ENCODE data around the gene YIPF1.

The YIPF1 gene

DNA sequence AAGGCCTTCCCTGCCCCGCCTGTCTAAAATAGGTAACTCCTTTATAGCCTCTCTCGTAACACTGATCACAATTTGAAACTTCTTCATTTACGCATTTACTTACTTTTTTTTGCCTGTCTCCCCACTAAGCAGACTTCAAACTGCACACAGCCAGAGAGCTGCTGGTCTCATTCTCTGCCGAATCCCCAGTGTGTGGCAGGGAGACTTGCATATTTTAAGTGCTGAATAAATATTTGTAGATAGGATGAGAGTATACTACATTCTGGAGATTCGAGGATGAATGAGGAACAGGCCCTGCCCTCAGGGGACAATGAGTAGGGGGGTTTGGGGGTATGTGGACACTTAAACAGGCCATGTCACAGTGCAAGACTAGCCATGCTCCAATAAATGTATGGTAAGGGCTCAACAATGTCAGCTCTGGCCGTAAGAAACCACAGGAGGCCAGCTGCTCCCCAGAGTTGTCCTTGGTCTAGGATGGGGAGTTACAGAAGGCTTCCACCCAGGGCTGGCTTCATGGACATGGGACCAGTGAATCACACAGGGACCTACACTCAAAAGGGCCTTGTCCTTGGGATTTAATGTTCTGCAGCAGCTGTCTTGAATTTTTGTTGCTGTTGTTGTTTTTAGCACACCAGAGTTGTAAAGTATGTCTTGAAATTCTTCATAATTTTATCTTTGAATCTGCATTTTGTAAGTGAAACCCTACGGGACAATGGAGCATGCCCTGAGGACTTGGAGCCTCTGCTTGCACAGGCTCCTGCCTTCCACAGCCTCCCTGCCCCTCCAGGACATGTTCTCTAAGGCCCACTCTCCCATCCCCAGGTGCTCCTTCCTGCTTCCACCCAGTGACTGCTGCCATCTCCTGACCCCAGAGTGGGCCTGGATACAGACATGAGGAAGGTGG lies 12.9 kb upstream of the YIPF1 start:
- Histone ChIP-seq H3K36me3 (replicated peaks; ENCODE audit: low read depth, low read length) (no peaks in the 10 kb centered on the region), H2AFZ (ENCODE audit: low read depth, low read length) (no peak overlapping the region), H3K4me1 (ENCODE audit: low read length) (no peaks in the 10 kb centered on the region), H3K4me2 (ENCODE audit: low read length) (no peak overlapping the region), H3K4me3 (ENCODE audit: low read length) (no peak overlapping the region), H4K20me1 (ENCODE audit: insufficient read depth, low read length) (no peaks in the 10 kb centered on the region), H3K27ac (ENCODE audit: low read length) (no peak overlapping the region), H3K9me3 (ENCODE audit: insufficient read depth, low read length) (no peaks in the 10 kb centered on the region), H3K27me3 (ENCODE audit: low read depth, low read length) (no peaks in the 10 kb centered on the region), H3K9ac (ENCODE audit: low read length) (no peak overlapping the region), H3K79me2 (ENCODE audit: low read length) (no peaks in the 10 kb centered on the region)
- TF ChIP-seq EZH2phosphoT487 (IDR thresholded peaks at IDR 0.05; ENCODE audit: low read depth): no peak
- TF ChIP-seq, protein P1, sequence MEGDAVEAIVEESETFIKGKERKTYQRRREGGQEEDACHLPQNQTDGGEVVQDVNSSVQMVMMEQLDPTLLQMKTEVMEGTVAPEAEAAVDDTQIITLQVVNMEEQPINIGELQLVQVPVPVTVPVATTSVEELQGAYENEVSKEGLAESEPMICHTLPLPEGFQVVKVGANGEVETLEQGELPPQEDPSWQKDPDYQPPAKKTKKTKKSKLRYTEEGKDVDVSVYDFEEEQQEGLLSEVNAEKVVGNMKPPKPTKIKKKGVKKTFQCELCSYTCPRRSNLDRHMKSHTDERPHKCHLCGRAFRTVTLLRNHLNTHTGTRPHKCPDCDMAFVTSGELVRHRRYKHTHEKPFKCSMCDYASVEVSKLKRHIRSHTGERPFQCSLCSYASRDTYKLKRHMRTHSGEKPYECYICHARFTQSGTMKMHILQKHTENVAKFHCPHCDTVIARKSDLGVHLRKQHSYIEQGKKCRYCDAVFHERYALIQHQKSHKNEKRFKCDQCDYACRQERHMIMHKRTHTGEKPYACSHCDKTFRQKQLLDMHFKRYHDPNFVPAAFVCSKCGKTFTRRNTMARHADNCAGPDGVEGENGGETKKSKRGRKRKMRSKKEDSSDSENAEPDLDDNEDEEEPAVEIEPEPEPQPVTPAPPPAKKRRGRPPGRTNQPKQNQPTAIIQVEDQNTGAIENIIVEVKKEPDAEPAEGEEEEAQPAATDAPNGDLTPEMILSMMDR (IDR thresholded peaks at IDR 0.05; ENCODE audit: low read depth, low read length): no peak

DNA sequence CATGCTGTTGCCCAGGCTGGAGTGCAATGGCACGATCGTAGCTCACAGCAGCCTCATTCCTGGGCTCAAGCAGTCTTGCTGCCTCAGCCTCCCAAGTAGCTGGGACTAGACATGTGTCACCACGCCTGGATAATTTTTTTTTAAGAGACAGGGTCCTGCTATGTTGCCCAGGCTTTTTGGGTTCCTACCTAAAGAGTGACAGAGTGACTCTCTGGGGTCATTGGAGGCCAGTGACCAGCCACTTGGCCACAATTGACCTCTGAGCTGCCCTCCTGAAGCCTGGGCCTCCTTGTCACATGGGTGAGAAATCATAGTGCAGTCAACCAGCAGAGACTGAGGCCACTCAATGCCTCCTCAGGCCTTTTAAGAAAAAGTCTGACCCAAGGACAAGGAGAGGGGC lies 10.1 kb upstream of the YIPF1 start:
- Histone ChIP-seq H2AFZ (ENCODE audit: low read depth, low read length) (no peak overlapping the region), H3K4me3 (ENCODE audit: low read length) (no peak overlapping the region), H3K9ac (ENCODE audit: low read length) (no peak overlapping the region), H3K4me1 (ENCODE audit: low read length) (no peaks in the 10 kb centered on the region), H3K4me2 (ENCODE audit: low read length) (no peak overlapping the region), H3K79me2 (ENCODE audit: low read length) (no peaks in the 10 kb centered on the region), H3K36me3 (replicated peaks; ENCODE audit: low read depth, low read length) (no peaks in the 10 kb centered on the region), H3K27me3 (ENCODE audit: low read depth, low read length) (no peaks in the 10 kb centered on the region), H3K27ac (ENCODE audit: low read length) (no peak overlapping the region), H4K20me1 (ENCODE audit: insufficient read depth, low read length) (no peaks in the 10 kb centered on the region), H3K9me3 (ENCODE audit: insufficient read depth, low read length) (no peaks in the 10 kb centered on the region)
- TF ChIP-seq, protein P1 (IDR thresholded peaks at IDR 0.05; ENCODE audit: low read depth, low read length): no peak
- TF ChIP-seq EZH2phosphoT487 (IDR thresholded peaks at IDR 0.05; ENCODE audit: low read depth): no peak

GRCh38 chr1:53899206-53899628 lies 9.6 kb upstream of the YIPF1 start:
- Histone ChIP-seq H4K20me1 (ENCODE audit: insufficient read depth, low read length) (no peaks in the 10 kb centered on the region), H3K4me2 (ENCODE audit: low read length) (no peak overlapping the region), H3K4me3 (ENCODE audit: low read length) (no peak overlapping the region), H3K79me2 (ENCODE audit: low read length) (no peaks in the 10 kb centered on the region), H3K9ac (ENCODE audit: low read length) (no peak overlapping the region), H3K4me1 (ENCODE audit: low read length) (peaks cover 1% of the 10 kb centered on the region; the same call in 1 of the 2 replicates), H3K9me3 (ENCODE audit: insufficient read depth, low read length) (no peaks in the 10 kb centered on the region), H2AFZ (ENCODE audit: low read depth, low read length) (no peak overlapping the region), H3K27ac (ENCODE audit: low read length) (no peak overlapping the region), H3K27me3 (ENCODE audit: low read depth, low read length) (no peaks in the 10 kb centered on the region), H3K36me3 (replicated peaks; ENCODE audit: low read depth, low read length) (no peaks in the 10 kb centered on the region)
- TF ChIP-seq, protein P1 (IDR thresholded peaks at IDR 0.05; ENCODE audit: low read depth, low read length): no peak
- no peak for TF ChIP-seq EZH2phosphoT487 (IDR thresholded peaks at IDR 0.05; ENCODE audit: low read depth)

- H3K27me3 ChIP-seq (ENCODE audit: low read depth, low read length): no peaks in the 10 kb centered on the region
- H3K9ac ChIP-seq (ENCODE audit: low read length): no peak overlapping the region
- TF ChIP-seq, protein P1 (IDR thresholded peaks at IDR 0.05; ENCODE audit: low read depth, low read length): no peak
- no peak overlapping the region for H3K4me2 ChIP-seq (ENCODE audit: low read length)
- no peak overlapping the region for H2AFZ ChIP-seq (ENCODE audit: low read depth, low read length)
- peaks cover 23% of the 10 kb centered on the region for H3K4me1 ChIP-seq (ENCODE audit: low read length)
- no peak overlapping the region for H3K4me3 ChIP-seq (ENCODE audit: low read length)
- no peaks in the 10 kb centered on the region for H3K36me3 ChIP-seq (replicated peaks; ENCODE audit: low read depth, low read length)
- no peaks in the 10 kb centered on the region for H4K20me1 ChIP-seq (ENCODE audit: insufficient read depth, low read length)
- H3K9me3 ChIP-seq (ENCODE audit: insufficient read depth, low read length): no peaks in the 10 kb centered on the region
- H3K79me2 ChIP-seq (ENCODE audit: low read length): no peaks in the 10 kb centered on the region
- H3K27ac ChIP-seq (ENCODE audit: low read length): no peak overlapping the region
Measured at GRCh38 chr1:53896635-53897229, 7.1 kb upstream of the YIPF1 start.

All from OCI-LY3 (cell line).